ENCODE data around the gene CYP2U1.

Gene CYP2U1

GRCh38 chr4:107930821-107931774, at the start of gene CYP2U1:
Gene CYP2U1 (plus strand): TSS chr4:107931549. CDS start chr4:107931644, 95 bp downstream.
- H3K4me3 ChIP-seq (ENCODE audit: control insufficient read depth, low read depth, low read length): peak within 1 kb of the TSS; percentile 62
- TF ChIP-seq, protein P1, sequence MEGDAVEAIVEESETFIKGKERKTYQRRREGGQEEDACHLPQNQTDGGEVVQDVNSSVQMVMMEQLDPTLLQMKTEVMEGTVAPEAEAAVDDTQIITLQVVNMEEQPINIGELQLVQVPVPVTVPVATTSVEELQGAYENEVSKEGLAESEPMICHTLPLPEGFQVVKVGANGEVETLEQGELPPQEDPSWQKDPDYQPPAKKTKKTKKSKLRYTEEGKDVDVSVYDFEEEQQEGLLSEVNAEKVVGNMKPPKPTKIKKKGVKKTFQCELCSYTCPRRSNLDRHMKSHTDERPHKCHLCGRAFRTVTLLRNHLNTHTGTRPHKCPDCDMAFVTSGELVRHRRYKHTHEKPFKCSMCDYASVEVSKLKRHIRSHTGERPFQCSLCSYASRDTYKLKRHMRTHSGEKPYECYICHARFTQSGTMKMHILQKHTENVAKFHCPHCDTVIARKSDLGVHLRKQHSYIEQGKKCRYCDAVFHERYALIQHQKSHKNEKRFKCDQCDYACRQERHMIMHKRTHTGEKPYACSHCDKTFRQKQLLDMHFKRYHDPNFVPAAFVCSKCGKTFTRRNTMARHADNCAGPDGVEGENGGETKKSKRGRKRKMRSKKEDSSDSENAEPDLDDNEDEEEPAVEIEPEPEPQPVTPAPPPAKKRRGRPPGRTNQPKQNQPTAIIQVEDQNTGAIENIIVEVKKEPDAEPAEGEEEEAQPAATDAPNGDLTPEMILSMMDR (conservative IDR thresholded peaks at IDR 0.05; ENCODE audit: control insufficient read depth, insufficient read depth, low read depth, low read length): no peak
- peak; percentile 63 for DNase-seq (ENCODE audit: low read depth)

DNA sequence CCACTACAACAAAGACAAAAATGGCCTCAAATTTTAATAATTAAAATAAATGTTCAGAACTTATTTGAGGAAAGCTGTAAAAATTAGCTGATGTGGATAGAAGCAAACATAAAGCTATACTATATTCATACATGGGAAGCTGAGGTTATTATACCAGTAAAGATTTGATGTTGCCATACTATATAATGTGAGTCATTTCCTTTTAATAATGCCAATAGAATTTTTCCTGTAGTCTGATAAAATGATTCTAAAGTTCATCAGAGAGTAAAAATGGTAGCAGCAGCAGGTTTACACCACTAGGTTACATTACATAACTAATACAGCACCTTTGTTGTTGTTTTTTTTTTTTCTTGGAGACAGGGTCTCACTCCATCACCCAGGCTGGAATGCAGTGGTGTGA, 45.5 kb upstream of the CYP2U1 start:
- TF ChIP-seq, protein P1 (conservative IDR thresholded peaks at IDR 0.05; ENCODE audit: control insufficient read depth, insufficient read depth, low read depth, low read length): no peak
- DNase-seq (ENCODE audit: low read depth): no peak

GRCh38 chr4:107888237-107888636, 43.1 kb upstream of the CYP2U1 start:
- no peak overlapping the region for H3K4me3 ChIP-seq (ENCODE audit: control insufficient read depth, low read depth, low read length)
- DNase-seq (ENCODE audit: low read depth): peak; percentile 25
- TF ChIP-seq, protein P1 (conservative IDR thresholded peaks at IDR 0.05; ENCODE audit: control insufficient read depth, insufficient read depth, low read depth, low read length): no peak

More for the DNA sequence above, 45.5 kb upstream of the CYP2U1 start:
- H3K4me3 ChIP-seq (ENCODE audit: control insufficient read depth, low read depth, low read length): no peak overlapping the region

DNA sequence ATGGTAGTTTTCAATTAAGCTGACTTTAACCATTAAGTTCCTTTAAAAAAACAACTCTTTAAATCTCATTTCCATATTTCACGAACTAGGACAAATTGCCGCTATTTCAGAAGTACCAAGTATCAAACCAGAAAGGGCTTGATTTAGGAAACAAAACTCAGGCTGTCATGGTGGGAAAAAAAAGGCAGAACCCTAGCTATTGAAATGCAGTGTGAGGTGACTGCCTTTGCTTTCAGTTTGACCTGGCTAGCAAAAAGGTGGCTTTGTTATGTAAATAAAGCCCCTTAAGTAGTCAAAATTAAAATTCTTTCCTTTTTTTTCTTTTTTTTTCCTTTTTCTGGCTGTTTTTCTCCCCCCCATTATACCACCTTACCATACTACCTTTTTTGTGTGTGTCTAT, 40.6 kb upstream of the CYP2U1 start:
- H3K4me3 ChIP-seq (ENCODE audit: control insufficient read depth, low read depth, low read length): no peak overlapping the region
- TF ChIP-seq, protein P1 (conservative IDR thresholded peaks at IDR 0.05; ENCODE audit: control insufficient read depth, insufficient read depth, low read depth, low read length): no peak
- no peak for DNase-seq (ENCODE audit: low read depth)

GRCh38 chr4:107891299-107891698, 40.0 kb upstream of the CYP2U1 start:
- no peak overlapping the region for H3K4me3 ChIP-seq (ENCODE audit: control insufficient read depth, low read depth, low read length)
- TF ChIP-seq, protein P1 (conservative IDR thresholded peaks at IDR 0.05; ENCODE audit: control insufficient read depth, insufficient read depth, low read depth, low read length): no peak
- DNase-seq (ENCODE audit: low read depth): peak; percentile 10

DNA sequence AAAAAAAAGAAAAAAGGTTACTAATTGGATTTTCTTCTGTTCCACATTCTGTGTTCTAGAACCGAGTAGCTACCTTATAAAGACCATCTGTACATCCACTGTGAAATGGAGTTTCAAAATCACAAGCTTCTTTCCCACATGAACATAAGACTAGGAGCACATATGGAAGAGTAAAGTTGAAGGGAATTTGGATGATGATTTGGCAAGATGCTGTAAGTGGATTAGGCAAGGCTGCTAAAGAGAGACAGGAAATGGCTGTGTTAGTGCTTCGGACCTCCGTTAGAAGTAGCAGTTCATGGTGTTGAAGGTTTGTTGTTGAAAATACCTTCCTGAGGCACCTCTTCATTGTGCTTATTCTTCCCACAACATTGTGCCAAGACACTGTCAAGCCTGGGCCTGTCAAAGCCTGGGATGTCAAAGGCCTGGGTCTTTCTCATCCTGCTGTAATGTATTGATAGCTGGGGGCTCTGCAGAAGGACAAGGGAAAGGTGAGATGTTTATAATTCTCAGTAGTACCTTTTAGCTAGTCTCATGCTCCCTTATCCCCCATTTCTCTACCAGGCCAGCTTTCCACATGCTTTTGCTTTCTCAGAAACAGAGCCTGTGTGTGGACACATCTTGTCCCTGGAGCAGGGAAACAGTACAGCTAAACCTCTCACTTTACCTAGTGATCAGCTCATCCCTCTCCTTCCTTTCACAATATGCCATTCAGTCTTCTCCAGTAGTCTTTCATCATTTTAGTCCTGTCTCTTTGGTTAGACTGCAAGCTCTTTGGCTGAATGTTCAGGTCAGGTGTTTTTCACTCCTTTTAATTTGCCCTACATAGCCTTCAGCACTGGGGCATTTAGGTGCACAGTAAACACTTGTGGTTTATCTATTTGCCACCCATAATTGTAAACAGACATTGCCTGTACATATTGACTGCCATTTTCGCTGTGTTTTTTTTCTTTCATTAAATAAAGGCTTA, 37.9 kb upstream of the CYP2U1 start:
- TF ChIP-seq, protein P1 (conservative IDR thresholded peaks at IDR 0.05; ENCODE audit: control insufficient read depth, insufficient read depth, low read depth, low read length): no peak
- DNase-seq (ENCODE audit: low read depth): peak; percentile 70
- H3K4me3 ChIP-seq (ENCODE audit: control insufficient read depth, low read depth, low read length): no peak overlapping the region

All from fibroblast of mammary gland (primary cell).